HG03520 (cell line): ENCODE results near the gene FBXW10.
"Not testable (repeated sequence)": the region's sequence is repeated elsewhere in the genome, so short reads cannot be mapped to it uniquely, and the experiment has no call there.

Experiments used
- ATAC-seq: cut with Tn5 transposase; IDR thresholded peaks from one replicate; pipeline ENCODE4 v1.9.1; 2021; ENCODE audit warnings: mild to moderate bottlenecking, moderate library complexity; ENCODE audit not compliant: unreplicated experiment

The FBXW10 gene

DNA sequence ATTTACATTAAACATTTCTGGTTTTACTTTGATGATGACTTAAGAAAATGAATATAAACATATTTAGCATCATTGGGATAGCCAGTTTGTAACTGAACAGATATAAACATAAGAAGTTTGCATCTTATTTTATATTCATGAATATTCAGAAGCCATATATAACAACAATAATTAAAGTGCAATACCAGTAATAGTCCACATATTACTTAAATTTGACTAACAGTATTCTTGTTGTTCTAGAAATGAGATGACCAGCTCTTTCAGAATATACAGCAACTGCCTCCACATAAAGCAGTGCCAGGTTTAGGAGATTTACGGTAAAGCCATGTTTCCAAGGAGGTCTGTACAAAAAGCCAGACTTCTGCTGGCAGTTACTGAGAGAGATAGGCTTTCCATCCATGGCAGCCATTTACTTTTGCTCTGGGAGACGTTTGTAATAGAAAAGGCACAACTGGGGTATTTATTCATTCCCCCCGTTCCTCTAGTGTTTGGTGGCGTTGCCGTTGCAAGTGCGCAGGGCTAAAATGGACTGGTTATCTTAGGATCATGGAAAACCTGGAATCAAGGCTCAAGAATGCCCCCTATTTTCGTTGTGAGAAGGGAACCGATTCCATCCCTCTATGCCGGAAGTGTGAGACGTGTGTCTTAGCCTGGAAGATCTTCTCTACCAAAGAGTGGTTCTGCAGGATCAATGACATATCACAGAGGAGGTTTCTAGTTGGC, at the start of gene FBXW10:
FBXW10 (plus strand) TSS at position 356 of the 723 bp plus-strand sequence; CDS start at position 547, 191 bp downstream.
- ATAC-seq = not testable (repeated sequence)

GRCh38 chr17:18695143-18695542, 48.7 kb upstream of the FBXW10 start:
- not testable (repeated sequence) for ATAC-seq

GRCh38 chr17:18698473-18699103, 45.3 kb upstream of the FBXW10 start:
- not testable (repeated sequence) for ATAC-seq

GRCh38 chr17:18705955-18706354, 37.9 kb upstream of the FBXW10 start:
- ATAC-seq = not testable (repeated sequence)

DNA sequence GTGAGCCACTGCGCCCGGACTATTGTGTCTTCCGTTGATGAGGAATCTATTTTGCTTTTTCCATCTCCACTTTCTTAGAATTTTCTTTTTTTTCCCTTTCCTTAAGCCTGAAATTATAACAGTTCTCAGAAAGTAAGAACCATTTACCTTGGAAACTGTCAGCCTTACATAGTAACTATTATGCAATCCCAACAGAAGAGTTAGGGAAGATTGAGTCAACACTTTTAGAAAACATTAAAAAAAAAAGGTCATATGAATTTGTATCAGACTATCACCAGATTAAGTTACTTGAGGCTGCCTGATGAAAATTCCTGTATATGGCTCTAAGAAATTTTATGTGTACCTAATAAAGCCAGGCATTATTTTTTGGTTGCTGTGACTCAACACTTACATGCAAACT, 35.6 kb upstream of the FBXW10 start:
- ATAC-seq = not testable (repeated sequence)

DNA sequence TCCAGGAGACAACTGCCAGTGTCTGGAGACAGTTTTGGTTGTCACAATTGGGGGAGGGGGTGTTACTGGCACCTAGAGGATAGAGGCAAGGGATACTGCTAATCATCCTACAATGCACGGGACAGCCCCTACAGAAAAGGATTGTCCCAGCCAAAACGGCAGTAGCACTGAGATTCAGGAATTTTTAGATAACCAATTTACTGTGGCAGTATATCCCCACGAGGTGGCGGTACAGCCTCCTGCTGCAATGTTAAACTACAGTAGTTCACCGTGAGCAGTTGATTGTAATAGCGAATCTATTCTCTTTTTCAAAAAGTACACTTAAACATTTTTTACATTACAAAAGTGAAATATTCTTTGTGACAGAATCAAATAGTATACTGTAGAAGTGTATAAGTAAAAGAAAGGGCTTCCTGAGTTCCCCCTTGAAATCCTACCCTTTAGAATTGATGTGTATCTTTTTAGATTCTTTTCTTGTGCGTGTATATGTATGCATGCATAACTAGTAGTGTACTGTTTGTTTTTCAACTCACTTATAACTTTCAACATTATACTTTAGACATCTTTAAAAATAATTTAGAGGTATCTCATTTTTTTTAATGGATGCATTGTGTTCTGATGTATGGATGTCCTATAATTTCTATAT, 31.4 kb upstream of the FBXW10 start:
- not testable (repeated sequence) for ATAC-seq

- not testable (repeated sequence) for ATAC-seq
Measured at GRCh38 chr17:18718643-18719427, 25.0 kb upstream of the FBXW10 start.

DNA sequence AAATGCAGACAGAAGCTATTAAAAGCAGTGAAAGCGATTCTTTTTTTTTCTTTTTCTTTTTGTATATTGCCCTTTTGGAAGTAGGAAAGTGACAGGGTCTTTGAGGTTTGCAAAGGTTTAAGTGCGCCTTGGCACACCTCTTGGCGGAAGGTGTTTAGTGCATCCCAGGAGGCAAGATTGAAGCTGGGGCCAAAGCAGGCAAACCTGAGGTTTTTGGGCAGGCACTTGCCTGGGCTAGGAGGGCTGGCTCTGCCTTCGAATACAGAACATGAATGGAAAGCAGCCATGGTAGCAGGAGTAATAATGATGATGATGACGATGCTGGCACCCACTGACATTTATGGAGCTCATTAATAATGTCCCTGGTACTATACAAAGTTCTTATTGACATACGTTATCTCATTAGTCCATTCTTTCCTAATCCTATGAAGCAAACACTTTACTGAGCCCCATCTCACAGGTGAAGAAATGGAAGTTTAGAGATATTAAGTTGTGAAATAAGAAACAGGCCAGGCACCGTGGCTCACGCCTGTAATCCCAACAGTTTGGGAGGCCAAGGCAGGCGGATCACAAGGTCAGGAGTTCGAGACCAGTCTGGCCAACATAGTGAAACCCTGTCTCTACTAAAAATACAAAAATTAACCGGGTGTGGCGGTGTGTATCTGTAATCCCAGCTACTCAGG, 24.3 kb upstream of the FBXW10 start:
- ATAC-seq = not testable (repeated sequence)

DNA sequence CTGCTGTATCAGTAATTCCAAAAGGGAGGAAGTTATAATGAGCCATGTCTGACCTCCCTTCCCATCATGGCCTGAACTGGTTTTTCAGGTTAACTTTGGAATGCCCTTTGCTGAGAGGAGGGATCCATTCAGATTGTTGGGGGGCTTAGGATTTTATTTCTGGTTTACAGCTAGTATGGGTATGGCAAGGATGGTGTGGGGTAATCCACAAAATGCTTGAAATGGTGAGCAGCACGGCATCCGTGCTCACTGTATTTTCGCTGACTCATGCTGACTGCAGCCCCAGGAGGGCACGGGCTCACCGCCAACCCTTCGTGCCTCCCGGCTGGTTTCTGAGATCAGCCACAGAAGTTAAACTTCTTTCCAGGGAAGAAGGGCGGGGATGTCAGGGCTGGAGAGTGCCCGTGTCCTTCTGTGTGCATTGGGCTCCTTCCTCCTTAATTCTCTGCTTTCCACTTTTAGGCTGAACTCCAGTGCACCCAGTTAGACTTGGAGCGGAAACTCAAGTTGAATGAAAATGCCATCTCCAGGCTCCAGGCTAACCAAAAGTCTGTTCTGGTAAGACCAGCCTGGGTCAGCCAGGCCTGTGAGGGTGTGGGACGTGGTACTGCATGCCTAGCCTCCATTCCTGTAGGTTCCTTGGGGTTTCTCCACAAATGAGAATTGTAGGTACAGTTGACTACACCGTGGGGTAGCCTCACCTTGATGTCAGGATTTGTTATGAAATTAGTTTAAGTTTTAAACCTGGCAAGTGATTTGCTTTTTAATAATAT, 21.9 kb upstream of the FBXW10 start:
- not testable (repeated sequence) for ATAC-seq

DNA sequence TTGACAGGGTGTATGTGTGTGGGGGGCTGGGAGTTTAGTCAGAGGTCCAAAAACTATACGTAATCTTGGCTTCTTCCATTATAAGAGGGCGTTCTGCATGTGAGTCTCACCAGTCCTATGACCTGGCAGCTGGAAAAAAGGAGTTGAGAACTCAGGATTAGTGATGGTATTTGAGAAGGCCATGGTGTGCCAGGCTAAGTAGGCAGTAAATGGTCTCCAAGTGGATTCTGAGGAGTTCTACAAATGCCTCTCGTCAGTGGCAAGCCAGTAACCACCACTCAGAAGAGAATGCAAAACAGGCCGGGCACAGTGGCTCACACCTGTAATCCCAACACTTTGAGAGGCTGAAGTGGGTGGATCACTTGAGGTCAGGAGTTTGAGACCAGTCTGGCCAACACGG, 21.2 kb upstream of the FBXW10 start:
- not testable (repeated sequence) for ATAC-seq

DNA sequence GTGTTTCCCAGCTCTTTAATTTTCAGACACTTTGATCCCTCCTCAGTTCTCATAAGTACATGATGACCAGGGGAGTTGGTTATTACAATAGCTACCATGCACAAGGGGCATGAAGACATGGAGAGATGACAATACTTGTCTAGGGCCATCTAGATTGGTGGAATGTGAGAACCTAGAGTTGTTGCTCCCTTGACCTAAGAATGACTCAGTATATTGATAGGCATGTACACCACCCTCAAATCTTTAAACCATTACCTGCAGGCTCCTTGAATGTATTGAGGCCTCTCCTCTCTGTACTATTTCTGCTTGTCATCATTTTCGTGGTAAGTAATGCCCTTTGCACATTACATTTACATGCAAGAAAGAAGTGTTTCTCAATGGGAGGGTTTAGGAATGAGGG, 20.3 kb upstream of the FBXW10 start:
- ATAC-seq = not testable (repeated sequence)

DNA sequence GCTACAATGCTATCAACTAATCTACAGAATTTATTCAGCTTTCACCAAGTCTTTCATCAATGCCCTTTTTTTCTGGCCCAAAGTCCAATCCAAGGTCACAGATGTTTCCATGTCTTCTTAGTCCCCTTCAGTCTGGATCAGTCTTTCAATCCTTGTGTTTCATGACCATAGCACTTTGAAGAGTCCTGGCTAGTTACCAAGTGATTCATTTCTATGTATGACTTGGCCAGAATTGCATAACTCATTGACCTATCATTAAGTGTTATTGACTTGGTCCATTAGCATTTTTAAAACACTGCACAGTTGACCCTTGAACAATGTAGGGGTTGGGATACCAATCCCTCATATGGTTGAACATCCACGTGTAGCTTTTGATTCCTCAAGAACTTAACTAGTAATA, 11.4 kb upstream of the FBXW10 start:
- ATAC-seq = not testable (repeated sequence)

DNA sequence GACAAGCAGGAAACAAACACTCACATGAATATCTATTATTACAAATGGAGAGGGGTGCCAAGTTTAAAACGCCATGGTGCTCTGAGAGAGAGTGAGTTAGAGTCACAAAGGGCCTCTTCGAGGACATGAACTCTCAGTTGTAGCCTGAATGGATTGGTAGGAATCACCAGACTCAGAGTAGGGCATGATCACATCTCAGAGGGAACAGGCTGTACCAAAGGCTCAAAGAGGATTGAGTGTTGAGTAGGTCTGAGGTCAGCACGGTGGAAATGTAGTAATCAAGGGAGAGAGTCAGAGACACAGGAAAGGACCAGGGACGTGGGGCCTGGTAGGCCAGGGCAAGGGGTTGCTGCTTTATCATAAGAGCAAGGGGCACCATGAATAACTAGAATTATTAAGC, 10.5 kb upstream of the FBXW10 start:
- ATAC-seq = not testable (repeated sequence)

- ATAC-seq = not testable (repeated sequence)
Measured at GRCh38 chr17:18739616-18740391, 4.0 kb upstream of the FBXW10 start.

DNA sequence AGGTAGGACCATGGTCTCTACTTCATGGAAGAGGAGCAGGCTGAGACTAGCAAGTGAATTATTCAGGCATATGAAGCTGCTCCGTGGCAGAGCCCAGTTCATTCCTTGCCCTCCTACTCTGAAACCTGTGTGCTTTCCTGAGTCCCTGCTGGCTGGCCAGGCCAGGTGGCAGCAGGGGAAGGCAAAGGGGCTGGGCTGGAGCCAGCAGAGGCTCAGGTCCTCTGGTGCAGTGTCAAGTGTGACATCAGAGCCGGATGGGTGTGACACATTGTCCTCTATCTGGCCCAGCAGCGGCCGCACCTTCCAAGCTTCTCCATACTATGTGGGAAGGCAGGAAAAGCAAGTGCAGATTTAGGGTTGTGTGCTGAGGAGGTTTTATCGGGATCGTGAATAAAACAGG, 2.6 kb upstream of the FBXW10 start:
- ATAC-seq = not testable (repeated sequence)

GRCh38 chr17:18744726-18745125, 872 bp downstream of the FBXW10 start:
- not testable (repeated sequence) for ATAC-seq

GRCh38 chr17:18746551-18746950, 2.7 kb downstream of the FBXW10 start:
- ATAC-seq = not testable (repeated sequence)

- ATAC-seq = not testable (repeated sequence)
Measured at GRCh38 chr17:18747501-18747900, 3.6 kb downstream of the FBXW10 start.

DNA sequence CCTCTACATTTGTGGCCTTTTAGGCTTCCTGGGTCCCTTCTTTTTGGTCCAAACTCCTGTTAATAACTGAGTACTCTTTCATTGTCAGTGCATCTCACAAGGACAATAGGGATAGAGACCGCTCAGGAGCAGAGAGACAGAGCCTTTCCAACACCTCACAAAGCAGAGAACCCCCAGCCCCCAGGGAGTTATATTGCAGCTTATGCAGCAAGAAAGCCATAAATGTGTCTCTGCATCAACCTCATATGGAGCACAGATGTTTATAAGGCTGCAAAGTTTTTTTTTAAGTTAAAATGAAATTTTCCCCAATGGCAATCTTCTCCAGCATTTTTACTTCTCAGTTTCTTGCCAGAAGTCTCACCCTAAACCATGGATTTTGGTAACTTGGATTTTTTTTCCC, 6.4 kb downstream of the FBXW10 start:
- not testable (repeated sequence) for ATAC-seq
